Fibroblast of skin of left quadriceps (primary cell): ENCODE data around the gene CTTNBP2.
"Not testable (repeated sequence)": the region's sequence is repeated elsewhere in the genome, so short reads cannot be mapped to it uniquely, and the experiment has no call there.

Source experiments
- DNase-seq, 2 experiments: peaks; one replicate each; pipeline ENCODE4 v3.0.0-alpha.2; 2013; ENCODE audit warnings: low read depth in 2 of 2

The CTTNBP2 gene

DNA sequence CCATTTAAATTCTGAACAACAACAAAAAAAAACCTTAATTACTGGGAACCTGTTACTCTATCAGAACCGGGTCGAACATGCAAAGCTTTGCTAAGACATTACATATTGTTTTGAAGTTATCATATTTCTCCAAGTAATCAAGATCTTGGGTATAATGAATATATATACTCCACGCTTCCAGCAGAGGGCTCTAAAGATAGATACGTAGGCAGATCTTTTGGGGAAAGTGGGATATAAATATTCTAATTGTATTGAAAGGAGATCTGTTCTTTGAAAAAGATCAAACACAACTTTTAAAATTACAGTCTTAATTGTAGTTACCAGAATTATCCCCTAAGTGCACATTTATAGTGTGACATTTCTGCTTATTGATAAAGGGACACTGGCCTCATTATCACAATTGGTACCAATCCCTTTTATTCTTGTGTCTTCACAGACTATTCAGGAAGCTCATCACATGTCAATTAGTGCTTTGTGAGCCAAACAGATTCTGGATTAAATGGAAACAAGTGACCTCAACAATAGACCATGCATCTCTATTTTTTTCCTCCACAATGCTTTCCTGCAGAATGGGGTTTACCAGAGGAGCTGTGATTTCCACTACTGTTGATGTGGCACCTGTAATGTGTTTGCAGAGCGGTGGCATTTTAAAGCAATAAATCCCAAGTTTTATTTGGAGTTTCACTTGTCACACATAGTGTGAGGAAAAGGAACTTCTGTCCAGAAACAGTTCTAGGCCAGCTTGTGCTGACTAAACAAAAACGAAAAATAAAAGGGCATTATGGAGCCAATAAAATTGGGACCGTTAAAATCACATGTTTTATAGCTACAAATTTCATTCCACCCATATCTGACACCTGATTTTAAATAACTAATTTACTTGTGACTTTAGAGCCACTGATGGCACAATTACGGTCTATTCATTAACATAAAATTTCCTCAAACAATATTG is 122.4 kb downstream of the CTTNBP2 start:
- peak in 1 of 2 experiments; percentile 4 for DNase-seq

- no peak for DNase-seq
Measured at GRCh38 chr7:117741962-117742361, 131.3 kb downstream of the CTTNBP2 start.

DNA sequence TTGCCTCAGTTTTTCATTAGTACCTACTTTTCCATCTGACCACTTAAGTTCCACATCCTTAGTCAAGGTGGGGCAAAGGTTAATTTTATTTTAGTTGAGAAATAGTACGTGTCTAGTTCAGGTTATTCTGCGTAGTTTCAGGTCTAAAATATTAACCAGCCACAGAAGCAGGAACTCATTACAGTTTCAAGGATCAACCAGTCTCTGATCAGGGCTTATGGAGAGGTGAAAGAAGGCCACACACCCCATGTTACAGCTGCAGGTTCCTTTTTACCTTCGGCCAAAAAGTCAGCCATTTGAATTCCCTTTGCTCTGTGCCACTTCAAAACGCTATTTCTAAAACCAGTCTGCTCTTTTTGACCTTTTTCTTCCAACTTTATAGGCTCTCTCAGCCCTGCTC is 134.2 kb downstream of the CTTNBP2 start:
- DNase-seq: no peak

DNA sequence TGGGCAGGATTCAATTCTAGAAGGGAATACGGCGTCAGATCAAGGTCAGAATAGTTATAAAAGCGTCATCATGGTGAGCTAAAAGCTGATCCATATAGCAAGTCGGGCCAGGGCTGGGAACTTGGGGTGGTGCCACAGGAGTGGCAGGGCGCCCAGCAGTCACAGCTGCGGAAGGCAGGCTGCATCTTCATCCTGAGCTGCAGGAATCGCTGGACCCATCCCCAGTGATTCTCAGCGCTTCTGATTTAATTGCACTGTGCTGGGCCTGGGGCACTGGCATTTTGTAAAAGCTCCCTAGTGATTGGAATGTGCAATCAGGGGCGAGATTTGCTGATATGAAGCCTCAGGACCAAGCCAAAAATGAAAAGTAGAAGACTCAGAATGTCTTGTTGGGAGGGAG is 135.3 kb downstream of the CTTNBP2 start:
- DNase-seq: no peak

GRCh38 chr7:117731455-117731854 is 141.8 kb downstream of the CTTNBP2 start:
- no peak for DNase-seq

- DNase-seq: no peak
Measured at GRCh38 chr7:117730390-117730789, 142.9 kb downstream of the CTTNBP2 start.

DNA sequence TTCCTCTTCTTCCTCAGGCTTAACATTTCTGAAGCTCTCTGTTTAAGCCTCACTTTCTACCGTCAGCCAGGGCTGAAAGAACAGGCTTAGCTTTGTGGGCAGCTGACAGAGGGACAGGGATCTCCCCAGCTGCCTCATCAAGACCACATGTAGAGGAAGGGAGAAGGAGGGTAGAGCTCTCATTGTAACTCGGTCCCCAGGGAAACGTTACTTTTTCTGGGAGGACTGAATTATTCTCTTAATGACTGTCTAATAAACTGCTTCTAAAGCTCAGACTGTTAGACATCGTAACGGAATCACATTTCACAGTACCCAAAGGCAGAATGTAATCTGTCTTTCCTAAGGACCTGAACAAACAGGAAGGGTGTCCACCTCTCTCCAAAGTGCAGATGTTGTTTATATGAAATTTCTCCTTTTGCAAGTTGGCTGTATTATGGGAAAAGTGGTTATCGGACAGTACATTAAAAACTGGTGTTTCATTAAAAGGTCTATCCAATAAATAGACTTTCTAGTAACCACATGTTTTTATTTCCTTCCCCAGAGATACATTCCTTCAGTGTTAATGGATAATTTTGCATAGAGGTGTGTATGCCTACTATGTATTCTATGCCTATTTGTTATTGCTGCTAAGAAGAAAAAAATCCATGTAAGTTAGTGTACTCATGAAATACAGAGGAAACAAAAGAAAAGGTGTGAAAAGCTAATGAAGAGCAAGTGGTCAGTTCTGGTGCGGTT is 144.2 kb downstream of the CTTNBP2 start:
- DNase-seq: no peak

GRCh38 chr7:117724898-117725297 is 148.3 kb downstream of the CTTNBP2 start:
- DNase-seq: no peak

- DNase-seq: no peak
Measured at GRCh38 chr7:117719377-117719776, 153.9 kb downstream of the CTTNBP2 start.

DNA sequence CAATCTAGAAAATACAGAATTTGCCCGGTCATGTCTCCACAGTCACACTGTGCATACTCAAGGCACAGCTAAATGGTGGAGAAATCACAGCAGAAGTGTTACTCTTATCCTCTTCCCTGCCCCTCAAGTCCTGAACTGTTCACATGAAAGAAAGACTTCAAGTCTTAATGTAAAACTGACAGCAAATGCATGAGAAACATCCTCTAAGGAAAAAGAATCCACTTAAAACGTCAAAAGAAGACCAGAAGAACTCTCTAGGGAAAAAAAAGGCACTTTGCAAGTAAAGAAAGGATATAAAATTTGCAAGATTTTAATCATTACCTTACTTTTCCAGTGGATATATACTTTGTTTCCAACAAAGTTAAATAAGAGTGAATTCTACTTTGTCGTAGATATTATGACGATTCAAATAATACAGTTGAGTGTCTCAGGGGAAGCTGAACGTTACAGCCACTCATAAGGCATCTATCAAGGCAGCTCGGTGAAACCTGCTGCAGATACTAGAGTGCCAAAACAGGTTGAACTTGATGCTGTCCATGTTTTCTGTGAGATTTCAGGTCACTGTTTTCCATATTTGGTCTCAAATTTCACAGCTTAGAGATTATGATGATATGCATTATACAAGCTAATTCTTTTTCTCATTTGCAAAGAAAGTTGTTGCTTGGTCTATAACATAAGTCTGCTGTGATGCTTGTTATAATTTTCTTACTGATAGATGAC is 155.0 kb downstream of the CTTNBP2 start:
- no peak for DNase-seq

DNA sequence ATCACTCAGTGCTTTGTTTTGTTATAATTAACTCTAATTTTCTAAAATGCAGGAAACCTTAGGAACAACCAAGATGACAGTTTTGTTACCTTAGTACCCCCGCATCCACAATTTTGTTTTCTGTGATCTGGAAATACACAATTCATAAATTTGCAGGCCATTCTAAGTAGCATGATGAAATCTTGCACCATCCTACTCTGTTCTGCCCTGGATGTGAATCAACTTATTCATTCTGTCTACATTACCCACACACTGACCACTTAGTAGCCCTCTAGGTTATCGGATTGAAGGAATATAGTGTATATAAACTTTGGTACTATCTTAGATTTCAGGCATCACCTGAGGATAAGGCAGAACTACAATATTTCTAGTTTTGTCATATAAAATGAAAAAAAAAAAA is 155.9 kb downstream of the CTTNBP2 start:
- no peak for DNase-seq

- no peak for DNase-seq
Measured at GRCh38 chr7:117716707-117717299, 156.4 kb downstream of the CTTNBP2 start.

DNA sequence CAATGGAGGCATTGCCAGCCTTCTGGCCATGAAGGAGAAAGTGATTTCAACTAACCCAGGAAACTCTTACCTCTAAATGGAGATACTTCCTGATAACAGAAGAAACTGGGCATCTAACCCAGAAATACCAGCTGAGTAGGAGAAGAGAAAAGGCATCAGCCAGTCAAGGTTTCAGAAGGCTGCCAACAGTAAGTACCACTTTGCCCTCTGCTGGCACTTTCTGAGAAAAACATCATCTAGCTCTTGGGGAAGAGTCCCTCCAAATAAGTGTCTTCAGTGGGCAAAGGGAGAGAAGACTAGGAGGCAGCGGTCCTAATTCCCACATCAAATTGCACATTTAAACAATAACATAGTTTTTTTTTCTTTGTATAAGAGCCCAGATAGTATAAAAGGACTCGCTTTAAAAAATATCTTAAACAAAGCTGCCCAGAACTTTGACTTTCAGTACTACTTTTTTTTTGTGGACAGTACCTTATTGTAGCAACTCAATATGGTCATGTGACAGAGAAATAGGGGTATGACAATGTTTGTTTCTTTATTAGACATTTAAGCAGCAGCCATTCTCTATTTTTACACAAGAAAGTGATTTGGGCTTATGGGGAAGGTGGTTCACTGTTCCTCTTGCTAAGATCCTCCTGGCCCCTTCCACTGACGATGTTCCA is 157.3 kb downstream of the CTTNBP2 start:
- DNase-seq: peak; percentile 11 to 17

- DNase-seq: no peak
Measured at GRCh38 chr7:117711556-117711955, 161.7 kb downstream of the CTTNBP2 start.

GRCh38 chr7:117708173-117708572 is 165.1 kb downstream of the CTTNBP2 start:
- not testable (repeated sequence) for DNase-seq

DNA sequence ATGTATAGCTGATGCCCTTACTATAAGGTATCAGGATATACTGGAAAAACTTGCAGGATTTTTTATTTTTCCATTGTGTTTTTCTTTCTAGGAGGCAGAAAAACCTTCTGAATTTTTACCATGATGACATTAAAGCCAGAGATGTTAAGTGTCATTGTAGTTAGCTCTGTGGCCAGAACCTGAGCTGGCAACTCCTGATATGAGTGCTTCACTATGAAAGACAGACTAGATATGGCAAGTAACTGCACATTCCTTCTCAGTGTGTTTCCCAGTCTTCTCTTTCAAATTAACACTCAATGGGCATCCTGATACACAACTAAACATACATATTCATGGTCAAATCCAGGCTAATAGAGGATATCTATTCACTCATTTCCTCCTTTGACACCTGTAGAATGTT is 166.2 kb downstream of the CTTNBP2 start:
- DNase-seq: no peak

DNA sequence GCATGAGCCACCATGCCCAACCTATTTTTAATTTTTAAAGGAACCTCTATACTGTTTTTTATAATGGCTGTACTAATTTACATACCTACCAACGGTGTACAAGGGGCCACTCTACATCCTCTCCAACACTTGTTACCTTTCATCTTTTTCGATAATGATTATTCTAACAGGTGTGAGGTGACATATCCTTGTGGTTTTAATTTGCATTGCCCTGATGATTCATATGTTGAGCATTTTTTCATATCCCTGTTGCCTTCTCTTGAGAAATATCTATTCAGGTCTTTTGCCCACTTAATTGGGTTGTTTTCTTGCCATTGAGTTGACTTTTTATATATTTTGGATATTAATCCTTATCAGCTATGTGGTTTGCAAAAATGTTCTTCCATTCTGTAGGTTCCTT is 167.0 kb downstream of the CTTNBP2 start:
- DNase-seq: no peak

DNA sequence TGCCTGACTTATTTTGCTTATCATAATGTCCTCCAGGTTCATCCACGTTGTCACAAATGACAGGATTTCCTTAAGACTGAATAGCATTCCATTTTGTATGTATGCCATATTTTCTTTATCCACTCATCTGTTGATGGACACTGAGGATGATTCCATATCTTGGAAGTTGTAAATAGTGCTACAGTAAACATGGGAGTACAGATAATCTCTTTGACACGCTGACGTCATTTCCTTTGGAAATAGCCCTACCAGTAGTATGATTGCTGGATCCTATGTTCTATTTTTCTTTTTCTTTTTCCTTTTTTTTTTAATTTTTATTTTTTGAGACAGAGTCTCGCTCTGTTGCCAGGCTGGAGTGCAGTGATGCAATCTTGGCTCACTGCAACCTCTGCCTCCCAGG is 167.6 kb downstream of the CTTNBP2 start:
- DNase-seq: no peak

- no peak for DNase-seq
Measured at GRCh38 chr7:117704063-117704462, 169.2 kb downstream of the CTTNBP2 start.

DNA sequence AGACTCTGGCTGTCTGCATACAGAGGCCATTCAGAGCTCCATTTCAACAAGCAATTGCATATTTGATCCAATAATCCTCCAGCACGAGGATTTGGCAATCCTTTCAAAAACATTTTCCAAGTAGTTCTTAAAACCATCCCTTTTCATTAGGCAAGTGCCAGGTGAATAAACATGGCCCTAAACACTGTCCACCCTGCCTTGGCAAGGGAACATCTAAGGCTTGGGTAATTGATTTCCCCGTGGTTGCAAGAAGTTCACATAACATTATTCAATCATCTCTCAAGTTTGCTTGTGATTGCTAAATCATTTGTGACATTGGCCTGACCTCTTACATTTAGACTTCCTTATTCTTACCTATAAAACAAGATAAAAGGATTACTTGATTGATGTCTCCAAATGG is 175.2 kb downstream of the CTTNBP2 start:
- DNase-seq: no peak

GRCh38 chr7:117692338-117692737 is 180.9 kb downstream of the CTTNBP2 start:
- DNase-seq: no peak
